GM19324 (cell line): ENCODE results near the gene ELMOD1.

Experiments used
- ATAC-seq: cut with Tn5 transposase; IDR thresholded peaks from one replicate; pipeline ENCODE4 v1.9.1; 2021; ENCODE audit warnings: mild to moderate bottlenecking, moderate library complexity; ENCODE audit not compliant: unreplicated experiment, low FRiP score

ELMOD1 gene

GRCh38 chr11:107711861-107712755, 121.2 kb downstream of the ELMOD1 start, which contains the start of gene SLN:
Gene SLN, minus strand, starts transcription at chr11:107712056.
- ATAC-seq, result no peak

- ATAC-seq, result no peak
Observed at GRCh38 chr11:107713009-107713408, 122.1 kb downstream of the ELMOD1 start.
